Measurements from ENCODE around the gene REPIN1.
A peak's percentile ranks its signal among the peaks of the same experiment; 100 is the strongest.

REPIN1 gene

DNA sequence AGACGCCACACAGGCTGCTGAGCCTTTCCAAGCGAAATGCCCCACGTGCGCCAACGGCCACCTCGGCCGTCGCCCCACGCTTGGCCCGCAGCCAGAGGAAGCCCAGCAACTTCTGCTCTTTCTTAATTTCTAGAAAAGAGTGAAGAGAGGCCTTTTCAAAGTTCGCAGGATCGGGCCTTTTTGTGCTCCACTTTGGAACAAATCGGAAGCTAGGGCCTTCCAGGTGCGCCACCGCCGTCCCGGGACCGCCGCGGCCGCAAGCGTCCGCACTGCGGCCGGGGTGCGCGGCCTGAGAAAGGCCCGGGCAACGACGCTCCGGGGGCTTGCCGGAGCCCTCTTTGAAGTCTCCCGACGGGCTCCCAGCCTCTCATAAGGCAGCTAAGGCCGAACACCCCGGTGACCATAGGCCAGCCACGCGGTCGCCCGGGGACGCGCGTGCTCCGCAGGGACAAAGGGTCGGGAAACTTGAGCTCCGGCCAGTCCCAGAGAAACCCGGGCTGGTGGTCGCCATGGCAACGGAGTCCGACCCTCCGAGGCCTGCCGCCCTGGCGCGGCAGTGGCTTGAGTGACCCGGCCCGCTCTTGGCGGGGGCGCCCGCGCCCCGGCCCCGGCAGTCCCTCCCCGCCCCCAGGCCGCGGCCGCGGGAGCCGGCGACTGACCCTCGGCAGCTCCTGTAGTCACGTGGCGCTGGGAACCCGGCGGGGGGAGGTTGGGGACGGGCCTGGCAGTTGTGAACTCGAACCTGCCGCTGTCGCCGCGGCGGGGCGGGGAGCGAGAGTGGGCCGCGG is at the start of gene REPIN1:
Gene REPIN1 (plus strand): TSS at position 727 of the 788 bp plus-strand sequence. CDS start 890 bp downstream, outside the sequence.
- DNase-seq (ENCODE audit: low spot score), result peak; percentile 90

DNA sequence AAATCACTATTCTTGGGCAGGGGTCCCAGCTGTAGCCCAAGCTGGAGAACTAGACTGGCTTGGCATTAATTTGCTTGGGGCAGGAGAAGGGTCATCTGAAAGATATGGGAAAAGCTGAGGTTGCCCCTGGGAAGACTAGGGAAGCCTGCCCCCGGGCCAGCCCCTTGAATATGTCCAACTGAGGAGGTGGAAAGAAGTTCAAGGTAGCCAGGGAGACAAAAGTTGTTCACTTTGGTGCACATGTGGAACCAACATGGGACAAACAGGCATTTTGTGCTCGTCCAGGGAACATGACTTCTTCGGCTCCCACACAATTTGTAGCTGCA is 46.9 kb upstream of the REPIN1 start:
- no peak for DNase-seq (ENCODE audit: low spot score)

GRCh38 chr7:150322114-150322832 is 46.3 kb upstream of the REPIN1 start:
- no peak for DNase-seq (ENCODE audit: low spot score)

- DNase-seq (ENCODE audit: low spot score), result no peak
Observed at GRCh38 chr7:150322833-150323681, 45.6 kb upstream of the REPIN1 start, which contains the start of the genes ACTR3C and LRRC61. Gene ACTR3C, minus strand, starts transcription at chr7:150323545. Its CDS starts 28,249 bp downstream, at chr7:150295296. Gene LRRC61, plus strand, starts transcription at chr7:150323355. Its CDS starts 13,507 bp downstream, at chr7:150336862.

DNA sequence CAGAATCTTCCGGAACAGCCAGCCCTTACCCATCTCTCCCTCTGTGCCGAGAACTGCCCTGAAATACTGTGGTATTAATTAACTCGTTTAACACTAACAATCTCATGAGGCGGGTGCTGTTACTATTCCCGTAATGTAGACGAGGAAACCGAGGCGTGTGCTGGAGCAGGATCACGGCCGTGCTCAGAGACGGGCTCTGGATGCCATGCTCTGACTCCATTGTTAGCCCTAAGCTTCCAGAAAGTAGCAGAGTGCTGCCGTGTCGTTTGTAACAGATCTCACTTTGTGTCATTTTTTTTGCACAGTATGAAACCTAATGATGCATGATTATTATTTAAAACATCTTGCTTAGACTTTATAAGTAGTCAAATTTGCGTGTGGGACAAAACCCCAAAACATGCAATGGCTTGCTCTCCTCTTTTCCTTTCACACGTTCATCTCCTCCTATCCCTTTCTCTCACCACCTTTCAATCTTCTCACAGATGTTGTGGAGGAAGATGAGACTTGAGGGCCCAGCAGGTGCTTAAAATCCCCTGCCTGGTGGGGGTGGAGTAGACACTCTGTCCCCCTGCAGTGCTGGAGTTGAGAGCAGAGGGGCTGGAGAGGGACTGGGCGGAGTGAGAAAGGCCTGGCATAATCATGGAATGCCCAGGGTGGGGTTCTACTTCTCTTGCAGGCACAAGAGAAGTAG is 44.8 kb upstream of the REPIN1 start:
- no peak for DNase-seq (ENCODE audit: low spot score)

GRCh38 chr7:150324373-150324961 is 44.2 kb upstream of the REPIN1 start:
- DNase-seq (ENCODE audit: low spot score), result no peak

DNA sequence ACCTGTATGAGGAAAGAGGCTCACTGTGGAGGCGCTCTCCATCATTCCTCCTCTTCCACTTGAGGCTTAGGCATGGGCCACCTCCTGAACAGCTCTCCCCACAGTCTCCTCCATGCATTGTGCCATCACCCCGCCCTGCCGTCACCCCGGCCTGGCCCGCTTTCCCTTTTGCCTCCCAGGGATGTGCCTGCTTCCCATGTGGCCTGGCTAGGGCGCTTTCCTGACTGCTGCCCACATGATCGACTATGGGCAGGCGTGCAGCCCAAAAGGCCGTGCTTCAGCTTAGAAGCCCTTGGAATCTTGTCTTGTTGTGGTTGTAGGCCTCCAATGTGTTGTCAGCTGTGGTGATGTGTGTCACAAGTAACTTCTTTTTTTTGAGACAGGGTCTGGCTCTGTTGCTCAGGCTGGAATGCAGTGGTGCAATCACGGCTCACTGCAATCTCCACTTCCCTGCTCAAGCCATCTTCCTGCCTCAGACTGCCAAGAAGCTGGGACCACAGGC is 43.5 kb upstream of the REPIN1 start:
- DNase-seq (ENCODE audit: low spot score), result no peak

- no peak for DNase-seq (ENCODE audit: low spot score)
Observed at GRCh38 chr7:150325901-150326300, 42.7 kb upstream of the REPIN1 start.

GRCh38 chr7:150326657-150327268 is 41.9 kb upstream of the REPIN1 start:
- no peak for DNase-seq (ENCODE audit: low spot score)

GRCh38 chr7:150327308-150327707 is 41.3 kb upstream of the REPIN1 start:
- no peak for DNase-seq (ENCODE audit: low spot score)

GRCh38 chr7:150329331-150330120 is 39.1 kb upstream of the REPIN1 start:
- no peak for DNase-seq (ENCODE audit: low spot score)

- DNase-seq (ENCODE audit: low spot score), result no peak
Observed at GRCh38 chr7:150330211-150330885, 38.3 kb upstream of the REPIN1 start.

DNA sequence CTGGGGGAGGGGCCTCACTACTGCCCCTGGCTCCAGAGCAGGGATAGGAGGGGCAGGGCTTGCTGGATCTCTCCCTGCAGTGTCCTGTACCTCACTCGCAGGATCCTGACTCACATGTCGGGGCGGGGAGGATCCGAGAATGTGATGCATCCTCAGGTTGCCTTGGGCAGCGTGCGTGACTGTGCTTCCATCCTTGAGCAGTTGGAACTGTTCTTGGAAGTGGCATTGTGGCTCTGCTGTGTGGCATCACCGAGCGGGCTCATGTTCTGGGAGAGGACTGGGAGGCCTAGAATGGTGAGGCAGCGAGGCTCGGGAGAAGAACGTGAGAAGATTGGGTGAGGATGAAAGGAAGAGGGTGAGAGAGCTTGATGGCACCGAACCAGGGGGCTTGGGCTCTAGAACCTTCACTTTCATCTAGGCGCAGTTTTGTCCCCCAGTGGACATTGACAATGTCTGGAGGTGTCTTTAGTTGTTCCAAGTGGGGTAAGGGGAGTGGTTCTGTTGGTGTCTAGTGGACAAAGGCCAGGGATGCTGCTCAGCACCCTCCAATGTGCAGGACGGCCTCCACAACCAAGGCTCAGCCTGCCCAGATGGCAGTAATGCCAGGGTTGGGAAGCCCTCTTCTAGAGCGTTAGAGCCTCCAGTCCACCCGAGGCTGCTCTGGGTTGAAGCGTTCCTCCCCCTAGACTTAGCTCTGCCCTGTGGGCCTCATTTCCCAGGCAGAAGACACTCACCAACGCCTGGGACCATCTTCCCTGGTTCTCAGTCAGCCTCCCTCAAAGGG is 35.6 kb upstream of the REPIN1 start:
- no peak for DNase-seq (ENCODE audit: low spot score)

- no peak for DNase-seq (ENCODE audit: low spot score)
Observed at GRCh38 chr7:150333659-150334058, 35.0 kb upstream of the REPIN1 start.

DNA sequence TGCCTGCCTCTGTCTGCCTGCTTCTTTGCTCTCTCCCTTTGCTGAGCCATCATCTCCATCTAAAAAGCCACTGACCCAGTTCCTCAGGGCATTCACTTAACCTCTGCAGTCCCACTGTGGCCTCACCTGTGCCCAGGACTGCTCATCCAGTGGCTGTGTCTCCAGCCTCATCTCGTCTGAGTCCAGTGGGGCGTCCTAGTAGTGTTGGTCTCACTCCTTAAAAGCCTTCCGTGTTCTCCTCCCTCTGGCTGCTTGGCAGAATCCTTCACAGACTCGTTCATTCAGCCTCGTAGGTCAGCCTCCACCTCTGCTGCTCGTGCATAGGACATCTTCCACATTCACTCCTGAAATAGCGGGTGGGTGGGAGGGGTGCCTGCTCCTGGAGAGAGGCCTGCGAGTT is 34.5 kb upstream of the REPIN1 start:
- DNase-seq (ENCODE audit: low spot score), result no peak

GRCh38 chr7:150335108-150335773 is 33.4 kb upstream of the REPIN1 start:
- DNase-seq (ENCODE audit: low spot score), result peak; percentile 48

DNA sequence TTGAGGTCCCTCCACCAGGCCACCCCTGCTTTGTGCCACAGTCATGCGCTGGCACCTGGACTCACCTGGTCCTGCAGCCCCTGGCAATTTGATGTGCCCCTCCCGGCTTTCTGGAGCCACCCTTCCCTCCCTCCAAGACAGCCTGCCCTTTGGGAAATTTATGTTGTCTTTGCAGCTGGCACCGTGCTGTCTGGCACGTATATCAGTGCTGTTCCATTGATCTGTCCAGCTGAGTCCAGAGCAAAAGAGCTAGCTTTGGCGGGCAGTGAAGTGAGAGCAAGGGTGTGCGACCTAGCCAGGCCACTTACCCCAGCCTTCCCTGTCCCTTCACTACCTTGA is 32.9 kb upstream of the REPIN1 start:
- DNase-seq (ENCODE audit: low spot score), result no peak

GRCh38 chr7:150336746-150337145 is 31.9 kb upstream of the REPIN1 start:
- DNase-seq (ENCODE audit: low spot score), result no peak
